K562 (cell line): ENCODE data around the gene ATXN10. TPM values are rescaled to one million over a fixed set of nuclear protein-coding genes. Genes with fewer than 3 reads are reported as not detected.

Source experiments
- ARID1B ChIP-seq: fragments of 450-650 bp; IDR thresholded peaks from 2 replicates; pipeline ENCODE4 v1.6.1; 2016; ENCODE audit warnings: antibody characterized with exemption, mild to moderate bottlenecking, inconsistent platforms
- BCL6 ChIP-seq: fragments of 250-450 bp; sonication (Bioruptor Pico); IDR thresholded peaks from 2 replicates; pipeline ENCODE4 v1.4.0; 2020
- C11orf30 ChIP-seq: fragments of 450-650 bp; IDR thresholded peaks from 2 replicates; pipeline ENCODE4 v1.6.1; 2016; ENCODE audit warnings: low read depth, mild to moderate bottlenecking
- CC2D1A ChIP-seq: fragments of 450-650 bp; IDR thresholded peaks from 2 replicates; pipeline ENCODE4 v1.6.1; 2017; ENCODE audit warnings: mild to moderate bottlenecking
- EP300 ChIP-seq: IDR thresholded peaks from 2 replicates; pipeline ENCODE4 v1.6.1; 2012; ENCODE audit warnings: low read length, improper control_type of control experiment
- FOXM1 ChIP-seq, 2 experiments: fragments of 450-650 bp in 1 of 2; sonication (generic) in 1 of 2; formaldehyde crosslinking in 1 of 2; IDR thresholded peaks; 2 replicates each; pipeline versions ENCODE4 v1.6.1 to v1.9.0; 2017 to 2022; ENCODE audit warnings: low read depth in 2 of 2, mild to moderate bottlenecking in 2 of 2, missing genetic modification reagents in 1 of 2, moderate library complexity in 1 of 2
- FUS ChIP-seq: fragments of 200-400 bp; formaldehyde crosslinking; optimal IDR thresholded peaks from 2 replicates; pipeline ENCODE3; 2017; ENCODE audit warnings: low read depth, low read length
- GATA2 ChIP-seq: sonication (generic); formaldehyde crosslinking; IDR thresholded peaks from 2 replicates; pipeline ENCODE4 v1.4.0; 2020; ENCODE audit warnings: mild to moderate bottlenecking, missing genetic modification reagents
- HIVEP1 ChIP-seq: fragments of 250-450 bp; sonication (Bioruptor Pico); IDR thresholded peaks from 2 replicates; pipeline ENCODE4 v1.4.0; 2020; ENCODE audit warnings: mild to moderate bottlenecking
- MAFF ChIP-seq: IDR thresholded peaks from 2 replicates; pipeline ENCODE4 v1.6.1; 2012; ENCODE audit warnings: low read length, improper control_type of control experiment
- NELFE ChIP-seq: IDR thresholded peaks from 2 replicates; pipeline ENCODE4 v1.6.1; 2011; ENCODE audit warnings: mild to moderate bottlenecking; ENCODE audit not compliant: insufficient read depth, insufficient read length
- POLR2AphosphoS2 ChIP-seq: IDR thresholded peaks from 2 replicates; pipeline ENCODE4 v1.6.1; 2012; ENCODE audit warnings: low read length, improper control_type of control experiment
- SMAD4 ChIP-seq: fragments of 250-450 bp; sonication (Bioruptor Pico); conservative IDR thresholded peaks from 2 replicates; pipeline ENCODE4 v1.8.0; 2021; ENCODE audit warnings: inconsistent platforms, mild to moderate bottlenecking, moderate library complexity
- STAT5B ChIP-seq: fragments of 250-450 bp; sonication (Bioruptor Pico); IDR thresholded peaks from 2 replicates; pipeline ENCODE4 v1.8.0; 2021; ENCODE audit warnings: mild to moderate bottlenecking, inconsistent platforms
- TAL1 ChIP-seq: fragments of 450-650 bp; IDR thresholded peaks from 2 replicates; pipeline ENCODE4 v1.6.1; 2016; ENCODE audit warnings: mild to moderate bottlenecking
- TBL1XR1 ChIP-seq, 2 experiments: IDR thresholded peaks; 2 replicates each; pipeline ENCODE4 v1.6.1; 2012; ENCODE audit warnings: improper control_type of control experiment in 2 of 2, low read length in 2 of 2, mild to moderate bottlenecking in 1 of 2
- TRIM24 ChIP-seq, 2 experiments: fragments of 450-650 bp; IDR thresholded peaks; 2 replicates each; pipeline ENCODE4 v1.6.1; 2016
- USF2 ChIP-seq: sonication (generic); formaldehyde crosslinking; IDR thresholded peaks from 2 replicates; pipeline ENCODE4 v1.5.0; 2020; ENCODE audit warnings: missing genetic modification reagents
- ZNF282 ChIP-seq: sonication (generic); formaldehyde crosslinking; IDR thresholded peaks from 2 replicates; pipeline ENCODE4 v1.8.1; 2023; ENCODE audit warnings: missing genetic modification reagents
- polyA plus RNA-seq, 8 experiments: library from polyadenylated mRNA; depleted of rRNA in 4 of 8; stranded (reverse) in 5 of 8; unstranded in 3 of 8; fragments of >200 nt; fragmentation: Nextera tagmentation in 2 of 8; fragmentation: Illumina TruSeq in 1 of 8; extraction: Ambion mirVana in 2 of 8; extraction: Trizol in 1 of 8; gene quantifications; 2 replicates each; pipeline versions ENCODE4 v1.2.1 to v1.2.3, GENCODE V29; 2011 to 2014; ENCODE audit warnings: inconsistent platforms in 1 of 8, missing spikeins in 1 of 8
- total RNA-seq, 7 experiments: library from RNA; depleted of rRNA in 6 of 7; stranded (reverse); fragments of >200 nt in 6 of 7; fragmentation: Illumina TruSeq in 2 of 7; extraction: Trizol in 2 of 7; gene quantifications; 2 replicates each; pipeline versions ENCODE4 v1.2.1 to v1.2.3, GENCODE V29; 2011 to 2021; ENCODE audit warnings: low replicate concordance in 1 of 7
- TF ChIP-seq, protein P1 (sequence below), 2 experiments: fragments of 450-650 bp; formaldehyde crosslinking in 1 of 2; IDR thresholded peaks; 2 replicates each; pipeline versions ENCODE4 v1.4.0 to v1.6.1; 2014 to 2020; ENCODE audit warnings: mild to moderate bottlenecking in 2 of 2, borderline replicate concordance in 1 of 2, low read depth in 1 of 2
- TF ChIP-seq, protein P2 (sequence below): fragments of 450-650 bp; IDR thresholded peaks from 2 replicates; pipeline ENCODE4 v1.6.1; 2017; ENCODE audit warnings: mild to moderate bottlenecking, moderate library complexity

The ATXN10 gene
- total and polyA plus RNA-seq, 9 of the 15 experiments (the other 6 are each of a cell fraction or from before 2014, with no cell fraction given), result 11.5 to 190 (median 33.6) TPM

DNA sequence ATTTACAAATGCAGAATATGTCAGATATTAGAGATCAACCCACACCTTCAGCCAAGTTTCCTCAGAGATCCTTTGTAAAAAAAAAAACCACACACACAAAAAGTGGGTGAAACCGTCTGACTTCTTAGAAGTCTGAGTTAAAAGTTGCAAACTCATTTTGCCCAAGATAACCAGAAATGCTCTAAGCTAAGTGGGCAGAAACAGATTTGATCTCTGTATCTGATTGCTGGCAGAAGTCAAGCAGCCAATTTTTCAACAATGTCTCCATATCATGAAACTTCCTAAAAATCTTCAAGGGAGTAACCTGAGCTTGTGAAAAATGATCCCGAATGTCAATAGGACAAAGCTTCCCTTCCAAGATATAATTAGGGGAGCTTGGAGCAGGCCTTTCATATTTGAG lies 28.6 kb upstream of the ATXN10 start (continued):
- TF ChIP-seq, protein P1, sequence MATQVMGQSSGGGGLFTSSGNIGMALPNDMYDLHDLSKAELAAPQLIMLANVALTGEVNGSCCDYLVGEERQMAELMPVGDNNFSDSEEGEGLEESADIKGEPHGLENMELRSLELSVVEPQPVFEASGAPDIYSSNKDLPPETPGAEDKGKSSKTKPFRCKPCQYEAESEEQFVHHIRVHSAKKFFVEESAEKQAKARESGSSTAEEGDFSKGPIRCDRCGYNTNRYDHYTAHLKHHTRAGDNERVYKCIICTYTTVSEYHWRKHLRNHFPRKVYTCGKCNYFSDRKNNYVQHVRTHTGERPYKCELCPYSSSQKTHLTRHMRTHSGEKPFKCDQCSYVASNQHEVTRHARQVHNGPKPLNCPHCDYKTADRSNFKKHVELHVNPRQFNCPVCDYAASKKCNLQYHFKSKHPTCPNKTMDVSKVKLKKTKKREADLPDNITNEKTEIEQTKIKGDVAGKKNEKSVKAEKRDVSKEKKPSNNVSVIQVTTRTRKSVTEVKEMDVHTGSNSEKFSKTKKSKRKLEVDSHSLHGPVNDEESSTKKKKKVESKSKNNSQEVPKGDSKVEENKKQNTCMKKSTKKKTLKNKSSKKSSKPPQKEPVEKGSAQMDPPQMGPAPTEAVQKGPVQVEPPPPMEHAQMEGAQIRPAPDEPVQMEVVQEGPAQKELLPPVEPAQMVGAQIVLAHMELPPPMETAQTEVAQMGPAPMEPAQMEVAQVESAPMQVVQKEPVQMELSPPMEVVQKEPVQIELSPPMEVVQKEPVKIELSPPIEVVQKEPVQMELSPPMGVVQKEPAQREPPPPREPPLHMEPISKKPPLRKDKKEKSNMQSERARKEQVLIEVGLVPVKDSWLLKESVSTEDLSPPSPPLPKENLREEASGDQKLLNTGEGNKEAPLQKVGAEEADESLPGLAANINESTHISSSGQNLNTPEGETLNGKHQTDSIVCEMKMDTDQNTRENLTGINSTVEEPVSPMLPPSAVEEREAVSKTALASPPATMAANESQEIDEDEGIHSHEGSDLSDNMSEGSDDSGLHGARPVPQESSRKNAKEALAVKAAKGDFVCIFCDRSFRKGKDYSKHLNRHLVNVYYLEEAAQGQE (IDR thresholded peaks at IDR 0.05; ENCODE audit: borderline replicate concordance), result 0 out of 2 replicates have a peak, but pooled peaks have one; percentile 5
- TF ChIP-seq, protein P1 (CRISPR knock-in tag; IDR thresholded peaks at IDR 0.05; ENCODE audit: low read depth), result no peak
- TF ChIP-seq TRIM24 (IDR thresholded peaks at IDR 0.05) (no peak), HIVEP1 (CRISPR knock-in tag) (no peak), POLR2AphosphoS2 (no peak), GATA2 (CRISPR knock-in tag) (no peak), USF2 (CRISPR knock-in tag) (no peak), NELFE (no peak), CC2D1A (no peak), TAL1 (peak; percentile 49; the same call in 1 of the 2 replicates), SMAD4 (CRISPR knock-in tag) (peak; percentile 71), BCL6 (CRISPR knock-in tag) (no peak), ARID1B (peak; percentile 74), MAFF (peak; percentile 67; the same call in 1 of the 2 replicates), EP300 (peak; percentile 66), TBL1XR1 (IDR thresholded peaks at IDR 0.05; ENCODE audit: low read length in 2 of 2) (peak in 1 of 2 experiments; percentile 73; a peak in 2 of 4 replicates), C11orf30 (peak; percentile 67; the same call in 1 of the 2 replicates), FOXM1 (IDR thresholded peaks at IDR 0.05; ENCODE audit: low read depth) (0 out of 2 replicates have a peak, but pooled peaks have one; percentile 12), FOXM1 (CRISPR knock-in tag; IDR thresholded peaks at IDR 0.05; ENCODE audit: low read depth) (no peak), ZNF282 (CRISPR knock-in tag) (no peak), STAT5B (CRISPR knock-in tag) (no peak), FUS (no peak)
- TF ChIP-seq, protein P2, sequence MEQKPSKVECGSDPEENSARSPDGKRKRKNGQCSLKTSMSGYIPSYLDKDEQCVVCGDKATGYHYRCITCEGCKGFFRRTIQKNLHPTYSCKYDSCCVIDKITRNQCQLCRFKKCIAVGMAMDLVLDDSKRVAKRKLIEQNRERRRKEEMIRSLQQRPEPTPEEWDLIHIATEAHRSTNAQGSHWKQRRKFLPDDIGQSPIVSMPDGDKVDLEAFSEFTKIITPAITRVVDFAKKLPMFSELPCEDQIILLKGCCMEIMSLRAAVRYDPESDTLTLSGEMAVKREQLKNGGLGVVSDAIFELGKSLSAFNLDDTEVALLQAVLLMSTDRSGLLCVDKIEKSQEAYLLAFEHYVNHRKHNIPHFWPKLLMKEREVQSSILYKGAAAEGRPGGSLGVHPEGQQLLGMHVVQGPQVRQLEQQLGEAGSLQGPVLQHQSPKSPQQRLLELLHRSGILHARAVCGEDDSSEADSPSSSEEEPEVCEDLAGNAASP, result no peak
